B cell (primary cell): Measurements from ENCODE around the gene BIVM. TPM values are rescaled to one million over a fixed set of nuclear protein-coding genes. Genes with fewer than 3 reads are reported as not detected.

Experiments used
- ATAC-seq: fragments of 200-7000 bp; cut with Tn5 transposase; one replicate; pipeline ENCODE4 v1.10.0; 2021; ENCODE audit warnings: low read depth, mild to moderate bottlenecking, moderate number of reproducible peaks, moderate library complexity
- CTCF ChIA-PET: fragments of 350-600 bp; sonication (Branson Sonifier 250); formaldehyde crosslinking; loops from one replicate; lab custom pipeline; 2021; ENCODE audit warnings: antibody characterized with exemption, inconsistent platforms; lab: Charles Lee
- POLR2A ChIA-PET: fragments of 350-600 bp; sonication (Branson Sonifier 250); formaldehyde crosslinking; loops from one replicate; lab custom pipeline; 2021; ENCODE audit warnings: antibody characterized with exemption; lab: Charles Lee
- DNase-seq: peaks from one replicate; pipeline ENCODE4 v3.0.0; 2013
- H2AFZ ChIP-seq: 2 replicates; pipeline ENCODE4 v1.6.1; 2012; ENCODE audit warnings: mild to moderate bottlenecking, low read depth, low read length; ENCODE audit not compliant: insufficient read depth, poor library complexity, severe bottlenecking
- H3K27ac ChIP-seq, 2 donors: 1 replicate in 1 of 2; 2 replicates in 1 of 2; pipeline ENCODE4 v1.5.1; 2012 to 2013; ENCODE audit warnings: low read length in 2 of 2, mild to moderate bottlenecking in 2 of 2, moderate library complexity in 1 of 2
- H3K27me3 ChIP-seq, 4 experiments: fragments of 200-600 bp in 1 of 4; sonication (generic) in 1 of 4; replicated peaks in 1 of 4; 1 replicate in 2 of 4; 2 replicates in 2 of 4; pipeline versions ENCODE4 v1.6.1 to v1.7.0; 2013 to 2016; ENCODE audit warnings: low read length in 3 of 4, mild to moderate bottlenecking in 2 of 4, mixed read lengths in 1 of 4, moderate library complexity in 1 of 4; ENCODE audit not compliant: insufficient read depth in 4 of 4, control insufficient read depth in 3 of 4; ENCODE audit errors: control extremely low read depth in 1 of 4
- H3K36me3 ChIP-seq, 2 experiments: replicated peaks in 1 of 2; 1 replicate in 1 of 2; 2 replicates in 1 of 2; pipeline versions ENCODE4 v1.6.1 to v1.7.1; 2013; ENCODE audit warnings: low read length in 1 of 2; ENCODE audit not compliant: insufficient read depth in 2 of 2, control insufficient read depth in 1 of 2; ENCODE audit errors: control extremely low read depth in 1 of 2, extremely low read depth in 1 of 2
- H3K4me1 ChIP-seq, 2 donors: fragments of 200-600 bp in 1 of 2; sonication (generic) in 1 of 2; 1 replicate in 1 of 2; 2 replicates in 1 of 2; pipeline versions ENCODE4 v1.5.1 to v1.6.1; 2013 to 2017; ENCODE audit warnings: low read length in 2 of 2; ENCODE audit not compliant: control insufficient read depth in 2 of 2, insufficient read depth in 2 of 2
- H3K4me2 ChIP-seq: replicated peaks from 2 replicates; pipeline ENCODE3; 2012; ENCODE audit warnings: mild to moderate bottlenecking, low read depth, low read length; ENCODE audit not compliant: poor library complexity, severe bottlenecking
- H3K4me3 ChIP-seq, 5 experiments: fragments of 200-600 bp in 1 of 5; sonication (generic) in 1 of 5; 1 replicate in 3 of 5; 2 replicates in 2 of 5; pipeline versions ENCODE4 v1.5.1 to v1.7.0; 2011 to 2016; ENCODE audit warnings: low read length in 4 of 5, mild to moderate bottlenecking in 4 of 5, low read depth in 2 of 5, control low read depth in 1 of 5, moderate library complexity in 1 of 5; ENCODE audit not compliant: insufficient read depth in 1 of 5; ENCODE audit errors: control extremely low read depth in 1 of 5, extremely low read depth in 1 of 5
- H3K79me2 ChIP-seq: fragments of 200-600 bp; sonication (generic); one replicate; pipeline ENCODE4 v1.6.0; 2016; ENCODE audit warnings: low read length; ENCODE audit not compliant: control insufficient read depth, insufficient read depth
- H3K9ac ChIP-seq: fragments of 200-600 bp; sonication (generic); 2 replicates; pipeline ENCODE4 v1.6.1; 2017; ENCODE audit warnings: mild to moderate bottlenecking, low read length, moderate library complexity
- H3K9me3 ChIP-seq, 3 donors: one replicate each; pipeline versions ENCODE4 v1.6.1 to v1.7.1; 2013; ENCODE audit warnings: low read length in 2 of 3; ENCODE audit not compliant: control insufficient read depth in 2 of 3, insufficient read depth in 1 of 3; ENCODE audit errors: control extremely low read depth in 1 of 3
- H4K20me1 ChIP-seq: 2 replicates; pipeline ENCODE4 v1.6.0; 2012; ENCODE audit warnings: mild to moderate bottlenecking, low read length; ENCODE audit not compliant: insufficient read depth, control insufficient read depth, poor library complexity, severe bottlenecking
- H3K27ac Mint-ChIP-seq: one replicate; pipeline ENCODE4 v1.8.0; 2021; ENCODE audit warnings: mixed read lengths
- H3K27me3 Mint-ChIP-seq: one replicate; pipeline ENCODE4 v1.8.0; 2021; ENCODE audit warnings: mixed read lengths
- H3K4me1 Mint-ChIP-seq: one replicate; pipeline ENCODE4 v1.8.0; 2021; ENCODE audit warnings: mixed read lengths
- H3K4me3 Mint-ChIP-seq: one replicate; pipeline ENCODE4 v1.8.0; 2021; ENCODE audit warnings: mixed read lengths
- H3K9me3 Mint-ChIP-seq: one replicate; pipeline ENCODE4 v1.8.0; 2022; ENCODE audit warnings: mixed read lengths; ENCODE audit not compliant: insufficient read depth
- CTCF ChIP-seq: fragments of 200-600 bp; IDR thresholded peaks from one replicate; pipeline ENCODE4 v1.8.0; 2022; ENCODE audit warnings: antibody characterized with exemption, mild to moderate bottlenecking
- EZH2 ChIP-seq: IDR thresholded peaks from 2 replicates; pipeline ENCODE4 v1.6.1; 2012; ENCODE audit warnings: borderline replicate concordance, low read depth, mild to moderate bottlenecking, moderate library complexity, low read length; ENCODE audit not compliant: insufficient read depth, poor library complexity, severe bottlenecking
- WGBS: methylation state at CpG from one replicate; pipeline ENCODE4 v1.1.5; 2013; ENCODE audit warnings: missing lambda C conversion rate; ENCODE audit not compliant: insufficient coverage; 5-methylcytosine and 5-hydroxymethylcytosine counted together
- intact Hi-C: fragments of 100-400 bp; cut with micrococcal nuclease; formaldehyde crosslinking; loops from one replicate; pipeline ENCODE4 v1.10.0; 2022
- polyA plus RNA-seq: library from polyadenylated mRNA; depleted of rRNA; stranded (reverse); fragments of >200 nt; gene quantifications from 2 replicates; pipeline ENCODE4 v1.2.3, GENCODE V29; 2012
- total RNA-seq, 2 donors: library from RNA; stranded (reverse); fragments of 120-200 nt in 1 of 2; gene quantifications; 1 replicate in 1 of 2; 2 replicates in 1 of 2; pipeline versions ENCODE4 v1.2.3 to v1.2.4, GENCODE V29; 2013 to 2022

BIVM gene
- total and polyA plus RNA-seq, 2 donors (not counting 1 experiment from before 2014, with no cell fraction given): 1.0 to 3.6 TPM

- H3K9me3 ChIP-seq: no peaks in the 10 kb centered on the region
- H3K79me2 ChIP-seq: peaks cover 23% of the 10 kb centered on the region
- Mint-ChIP-seq H3K4me3 (no peak overlapping the region), H3K27ac (no peak overlapping the region), H3K9me3 (no peaks in the 10 kb centered on the region), H3K27me3 (no peaks in the 10 kb centered on the region), H3K4me1 (peaks cover 3% of the 10 kb centered on the region)
- H3K4me1 ChIP-seq: no peaks in the 10 kb centered on the region
- intact Hi-C loops: no loop called here
- H3K4me3 ChIP-seq: no peak overlapping the region
- no peak for TF ChIP-seq EZH2
- TF ChIP-seq CTCF: no peak
- no peak overlapping the region for H2AFZ ChIP-seq
- H3K27ac ChIP-seq: no peak overlapping the region
- H3K9ac ChIP-seq: no peak overlapping the region
- H3K36me3 ChIP-seq: peaks cover 21 to 94% of the 10 kb centered on the region in 2 experiments
- H3K27me3 ChIP-seq: no peaks in the 10 kb centered on the region
- CTCF ChIA-PET: interaction anchor here (1.9 kb wide), 1 partner anchor 7 kb away, joined by 5 read pairs; no protein-coding TSS in a partner anchor
- H4K20me1 ChIP-seq: peaks cover 14% of the 10 kb centered on the region
- H3K4me2 ChIP-seq: no peak overlapping the region
- WGBS: 99% methylated on average over 9 of the region's 13 CpGs
- ATAC-seq (no peak), DNase-seq (no peak)
- POLR2A ChIA-PET: no interaction called here
Measured at GRCh38 chr13:102862624-102863210, 63.8 kb downstream of the BIVM start.

GRCh38 chr13:102863590-102863989 lies 64.7 kb downstream of the BIVM start:
- H3K79me2 ChIP-seq: peaks cover 23% of the 10 kb centered on the region
- ATAC-seq: no peak
- Mint-ChIP-seq H3K27me3 (no peaks in the 10 kb centered on the region), H3K9me3 (no peaks in the 10 kb centered on the region), H3K4me1 (peaks cover 3% of the 10 kb centered on the region), H3K4me3 (no peak overlapping the region), H3K27ac (no peak overlapping the region)
- ChIA-PET CTCF (interaction anchor here (1.7 kb wide), 1 partner anchor 284 kb away, joined by 5 read pairs; no protein-coding TSS in a partner anchor), POLR2A (no interaction called here)
- no peak overlapping the region for H2AFZ ChIP-seq
- 100% methylated on average over 3 of the region's 4 CpGs for WGBS
- no peak for DNase-seq
- TF ChIP-seq CTCF: no peak
- no peak for TF ChIP-seq EZH2
- no peak overlapping the region for H3K4me3 ChIP-seq
- no peaks in the 10 kb centered on the region for H3K27me3 ChIP-seq
- peaks cover 16 to 93% of the 10 kb centered on the region in 2 experiments for H3K36me3 ChIP-seq
- intact Hi-C loops: no loop called here
- H3K27ac ChIP-seq: no peak overlapping the region
- H3K9me3 ChIP-seq: no peaks in the 10 kb centered on the region
- no peaks in the 10 kb centered on the region for H3K4me1 ChIP-seq
- no peak overlapping the region for H3K9ac ChIP-seq
- no peak overlapping the region for H3K4me2 ChIP-seq
- H4K20me1 ChIP-seq: peaks cover 6% of the 10 kb centered on the region
